ENCODE measurements around the gene OTULIN.
A peak's percentile ranks its signal among the peaks of the same experiment; 100 is the strongest.

The OTULIN gene

GRCh38 chr5:14669415-14669814 lies 4.9 kb downstream of the OTULIN start:
- DNase-seq: no peak

DNA sequence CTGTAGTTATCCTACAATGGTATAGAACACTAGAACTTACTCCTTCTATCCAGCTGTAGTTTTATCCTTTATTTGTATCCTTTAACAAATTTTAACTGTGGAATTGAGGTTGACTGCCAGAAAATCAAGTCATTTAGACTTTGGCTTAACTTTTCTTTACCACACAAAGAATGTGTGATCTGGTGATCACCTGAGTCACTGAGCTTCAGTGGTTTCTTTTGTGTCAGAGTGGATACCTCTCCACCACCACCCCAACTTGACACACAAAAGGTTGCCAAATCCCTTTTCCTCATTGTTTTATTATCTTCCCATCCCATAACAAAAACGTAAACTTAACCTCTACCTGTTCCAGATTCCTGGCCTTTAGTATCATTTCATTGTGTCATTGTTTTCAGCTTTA lies 5.5 kb downstream of the OTULIN start:
- no peak for DNase-seq

- DNase-seq: no peak
Measured at GRCh38 chr5:14671414-14671813, 6.9 kb downstream of the OTULIN start.

- no peak for DNase-seq
Measured at GRCh38 chr5:14672082-14672481, 7.6 kb downstream of the OTULIN start.

DNA sequence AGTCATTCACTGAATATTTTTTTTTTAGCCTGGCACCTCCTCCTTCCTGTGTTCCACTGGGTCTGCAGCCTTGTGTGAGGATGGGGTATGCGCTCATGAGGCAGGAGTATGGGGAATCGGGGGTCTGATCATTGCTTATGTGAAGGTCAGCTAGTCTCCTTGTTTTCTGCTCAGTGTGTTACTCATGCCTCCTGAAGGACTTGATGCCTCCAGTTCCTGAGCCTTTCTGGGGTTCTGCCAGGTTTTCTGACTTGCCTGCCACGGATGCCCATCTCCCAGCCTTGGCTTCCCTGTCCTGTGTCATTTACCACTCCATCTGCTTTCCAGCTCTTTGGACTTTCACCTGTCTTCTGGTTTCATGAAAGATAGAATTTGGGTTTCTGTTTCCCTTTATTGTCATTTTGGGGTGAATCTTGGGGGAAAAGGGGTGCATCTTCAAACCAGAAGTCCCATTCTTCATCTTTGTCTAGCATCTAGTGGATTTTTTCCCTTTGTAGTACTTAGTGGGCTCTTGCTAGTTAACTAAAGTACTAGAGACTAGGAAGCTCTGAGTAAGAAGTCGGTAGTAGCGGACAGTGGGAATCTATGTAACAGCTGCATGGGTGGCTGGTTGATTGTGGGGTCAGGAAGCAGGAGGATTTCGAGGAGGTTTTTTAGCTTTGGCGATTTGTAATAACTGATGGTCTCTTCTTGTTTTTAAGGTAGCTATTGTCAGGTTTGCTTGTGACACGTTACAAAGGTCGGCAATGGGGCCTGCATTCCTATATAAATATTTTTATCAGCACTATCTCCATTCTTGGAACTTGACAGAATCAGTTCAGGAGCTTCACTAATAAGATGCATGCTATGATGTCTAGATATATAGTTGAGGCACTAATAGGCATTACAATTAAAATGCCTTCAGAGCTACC lies 8.2 kb downstream of the OTULIN start:
- no peak for DNase-seq

DNA sequence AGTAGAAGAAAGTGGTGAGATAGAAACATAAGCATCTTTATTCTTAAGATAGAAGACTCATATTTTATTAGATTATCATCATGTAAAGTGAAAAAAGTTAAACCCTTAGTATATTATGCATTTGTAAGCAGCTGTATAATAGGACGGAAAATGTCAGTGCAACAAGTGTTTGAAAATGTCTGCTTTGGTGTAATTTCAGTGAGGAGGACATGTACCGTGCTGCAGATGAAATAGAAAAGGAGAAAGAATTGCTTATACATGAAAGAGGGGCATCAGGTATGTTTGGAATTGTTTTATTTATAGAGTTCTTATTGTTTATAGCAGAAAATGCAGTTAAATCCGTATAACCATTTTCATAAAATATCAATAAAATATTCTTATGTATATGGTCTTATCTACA lies 8.9 kb downstream of the OTULIN start:
- DNase-seq: no peak

GRCh38 chr5:14674983-14675854 lies 10.7 kb downstream of the OTULIN start:
- DNase-seq: no peak

DNA sequence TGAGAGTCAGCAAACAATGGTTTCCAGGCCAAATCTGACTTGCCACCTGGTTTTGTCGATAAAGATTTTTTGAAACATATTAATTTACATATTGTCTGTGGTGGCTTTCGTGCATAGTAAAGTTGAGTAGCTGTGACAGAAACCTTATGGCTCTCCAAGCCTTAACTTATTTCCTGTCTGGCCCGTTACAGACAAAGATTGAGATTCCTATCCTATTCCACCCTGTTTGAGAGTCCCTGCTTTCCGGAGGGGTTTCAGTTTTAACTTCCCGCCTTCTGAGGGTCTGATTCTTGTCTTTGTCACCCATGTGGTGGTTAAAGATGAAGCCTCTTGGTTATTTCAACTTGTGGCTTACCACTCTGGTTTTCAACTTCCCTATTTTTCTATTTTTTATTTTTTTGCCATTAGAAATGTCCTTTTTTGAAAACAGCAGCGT lies 11.4 kb downstream of the OTULIN start:
- DNase-seq: peak; percentile 65 to 73

- DNase-seq: peak; percentile 49 to 60
Measured at GRCh38 chr5:14676320-14676719, 11.8 kb downstream of the OTULIN start.

DNA sequence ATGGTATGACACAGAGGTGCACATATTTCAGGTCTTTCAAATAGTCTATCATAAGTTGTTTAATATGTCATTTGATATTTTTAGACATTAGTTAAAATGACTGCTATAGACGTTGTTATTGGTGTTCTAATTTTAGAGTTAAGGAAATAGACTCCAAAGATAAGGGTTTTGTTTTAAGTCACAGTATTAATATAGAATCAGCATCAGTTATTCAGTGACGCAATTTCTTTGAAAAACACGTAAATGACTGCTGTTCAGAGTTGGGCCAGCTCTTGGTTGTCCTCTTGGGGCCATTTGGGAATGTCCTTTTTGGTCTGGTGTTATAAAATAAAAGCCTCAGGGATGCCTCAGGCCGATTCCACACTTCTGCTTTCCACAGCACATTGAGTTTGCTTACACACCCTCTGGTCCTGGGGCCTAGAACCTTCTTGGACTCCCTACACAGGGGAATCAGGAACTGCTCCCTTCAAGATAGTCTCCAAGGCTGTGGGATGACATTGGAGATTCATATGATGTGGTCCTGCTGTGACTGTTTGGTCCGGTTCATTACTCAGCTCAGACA lies 14.3 kb downstream of the OTULIN start:
- no peak for DNase-seq

- DNase-seq: no peak
Measured at GRCh38 chr5:14679595-14679994, 15.1 kb downstream of the OTULIN start.

GRCh38 chr5:14681236-14681752 lies 16.8 kb downstream of the OTULIN start:
- no peak for DNase-seq

GRCh38 chr5:14683906-14684455 lies 19.5 kb downstream of the OTULIN start:
- DNase-seq: no peak

DNA sequence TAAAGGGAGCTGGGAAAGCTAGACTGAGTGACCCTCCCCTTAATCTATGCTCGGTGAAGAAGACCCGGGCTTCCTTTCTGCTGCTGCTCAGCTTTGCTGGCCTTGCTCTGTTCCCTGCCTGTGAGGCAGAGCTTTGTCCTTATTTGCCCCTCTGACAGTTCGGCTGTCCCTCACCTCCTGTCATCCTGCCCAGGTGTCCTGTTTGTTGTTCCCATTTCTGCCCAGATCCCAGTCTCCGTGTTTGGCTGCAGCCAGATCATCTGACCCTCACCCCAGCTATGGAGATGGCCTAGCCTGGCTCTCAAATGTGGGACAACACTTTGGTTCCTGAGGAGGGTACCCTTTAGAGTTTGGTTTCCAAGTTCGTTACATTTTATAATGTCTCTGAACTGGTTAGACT lies 20.2 kb downstream of the OTULIN start:
- no peak for DNase-seq

- peak; percentile 44 to 45 for DNase-seq
Measured at GRCh38 chr5:14685757-14686156, 21.2 kb downstream of the OTULIN start.

GRCh38 chr5:14686517-14686916 lies 22.0 kb downstream of the OTULIN start:
- DNase-seq: no peak

DNA sequence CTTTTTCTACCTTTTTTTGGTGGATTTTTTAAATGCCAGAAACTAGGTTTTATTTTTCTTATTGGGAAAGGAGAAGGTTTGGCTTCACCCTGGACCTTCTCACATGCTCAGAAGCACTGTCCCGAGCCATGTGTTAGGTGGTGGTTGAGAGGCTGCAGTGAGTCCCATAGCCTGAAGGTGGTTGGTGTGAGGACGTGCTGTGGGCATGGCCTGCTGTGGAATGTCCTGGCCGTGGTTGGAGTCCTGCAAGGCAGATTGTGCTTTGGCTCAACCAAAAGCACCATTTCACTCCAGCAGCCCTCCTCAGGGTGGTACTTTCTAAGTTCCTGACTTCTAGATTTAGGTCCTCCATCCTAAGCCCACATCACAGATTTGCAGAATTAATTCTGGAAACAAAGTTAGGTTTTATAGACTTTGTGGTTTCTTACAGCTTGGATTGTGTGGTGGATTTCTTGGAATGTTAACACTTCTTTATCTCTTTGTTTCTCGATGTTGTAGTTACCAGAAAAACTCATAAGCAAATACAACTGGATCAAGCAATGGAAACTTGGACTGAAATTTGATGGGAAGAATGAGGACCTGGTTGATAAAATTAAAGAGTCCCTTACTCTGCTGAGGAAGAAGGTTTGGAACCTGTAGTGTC lies 22.6 kb downstream of the OTULIN start:
- DNase-seq: no peak

DNA sequence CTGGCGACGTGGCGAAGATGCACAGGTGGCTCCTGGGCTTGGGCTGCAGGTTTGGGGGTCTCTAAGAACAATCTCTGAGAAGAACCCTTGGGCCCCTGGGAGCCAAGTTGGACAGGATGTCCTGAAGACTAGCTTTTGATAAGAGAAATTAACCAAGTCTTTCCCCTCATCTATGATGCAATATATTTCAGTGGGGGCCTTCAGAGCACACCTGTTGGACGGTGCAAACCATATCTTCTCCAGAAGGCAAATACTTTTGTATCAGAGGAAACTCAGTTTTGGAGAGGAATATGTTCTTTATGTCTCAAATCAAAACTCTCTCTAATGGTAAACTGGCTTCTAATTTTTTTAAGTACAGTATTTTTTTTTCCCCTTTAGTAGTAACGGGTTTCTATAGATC lies 28.6 kb downstream of the OTULIN start:
- DNase-seq: no peak

GRCh38 chr5:14695152-14695551 lies 30.6 kb downstream of the OTULIN start:
- no peak for DNase-seq

DNA sequence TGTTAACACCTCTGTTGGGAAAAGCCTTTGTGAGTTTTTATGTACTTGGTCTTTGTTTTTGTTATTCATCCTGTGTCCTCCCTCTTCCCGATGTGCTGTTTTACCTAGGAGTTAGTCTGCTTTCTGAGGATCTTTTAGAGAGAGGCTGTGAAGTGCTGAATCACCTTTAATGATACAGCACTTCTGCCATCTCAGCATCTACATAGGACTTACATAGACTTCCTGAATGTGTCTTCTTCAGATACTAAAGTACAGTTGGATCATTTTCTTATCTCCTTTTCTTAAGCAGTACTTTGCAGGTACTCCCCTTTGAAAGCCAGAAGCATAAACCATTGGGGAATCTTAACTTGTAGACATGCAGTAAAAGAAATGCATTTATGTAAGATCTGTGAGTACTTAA lies 31.5 kb downstream of the OTULIN start:
- no peak for DNase-seq

- no peak for DNase-seq
Measured at GRCh38 chr5:14696851-14697250, 32.3 kb downstream of the OTULIN start.

- no peak for DNase-seq
Measured at GRCh38 chr5:14698495-14698894, 34.0 kb downstream of the OTULIN start.

Data from AML-193 (cell line).